BLaER1 (cell line): ENCODE measurements around the gene EPAS1.

ENCODE experiments used
- H3K27ac ChIP-seq: shearing (Covaris generic); formaldehyde crosslinking; 2 replicates; pipeline ENCODE4 v1.8.1; 2022
- H3K27me3 ChIP-seq: shearing (Covaris generic); formaldehyde crosslinking; 2 replicates; pipeline ENCODE4 v1.8.1; 2022
- H3K36me3 ChIP-seq: shearing (Covaris generic); formaldehyde crosslinking; 2 replicates; pipeline ENCODE4 v1.8.1; 2022
- H3K4me1 ChIP-seq: shearing (Covaris generic); formaldehyde crosslinking; 2 replicates; pipeline ENCODE4 v1.8.1; 2022
- H3K4me2 ChIP-seq: shearing (Covaris generic); formaldehyde crosslinking; 2 replicates; pipeline ENCODE4 v1.8.1; 2022
- H3K4me3 ChIP-seq: shearing (Covaris generic); formaldehyde crosslinking; 2 replicates; pipeline ENCODE4 v1.8.1; 2022
- H3K9ac ChIP-seq: shearing (Covaris generic); formaldehyde crosslinking; 2 replicates; pipeline ENCODE4 v1.8.1; 2022
- H3K9me3 ChIP-seq: shearing (Covaris generic); formaldehyde crosslinking; 2 replicates; pipeline ENCODE4 v1.8.1; 2022
- H4K20me1 ChIP-seq: shearing (Covaris generic); formaldehyde crosslinking; 2 replicates; pipeline ENCODE4 v1.8.1; 2022
- Cebpa-rat ChIP-seq: shearing (Covaris generic); IDR thresholded peaks from 2 replicates; pipeline ENCODE4 v1.8.1; 2022

EPAS1 gene

GRCh38 chr2:46298522-46299353 lies 1.5 kb downstream of the EPAS1 start:
- no peaks in the 10 kb centered on the region for H3K9me3 ChIP-seq
- peak overlapping the region; percentile 57 for H3K9ac ChIP-seq
- H3K4me3 ChIP-seq: peak overlapping the region; percentile 74
- H3K27me3 ChIP-seq: peaks cover 82% of the 10 kb centered on the region
- H3K36me3 ChIP-seq: no peaks in the 10 kb centered on the region
- TF ChIP-seq Cebpa-rat: no peak
- H3K4me2 ChIP-seq: peak overlapping the region; percentile 99
- no peak overlapping the region for H3K27ac ChIP-seq
- peaks cover 51% of the 10 kb centered on the region for H3K4me1 ChIP-seq
- H4K20me1 ChIP-seq: peaks cover 58% of the 10 kb centered on the region

GRCh38 chr2:46299365-46300263 lies 2.4 kb downstream of the EPAS1 start:
- H3K27ac ChIP-seq: no peak overlapping the region
- TF ChIP-seq Cebpa-rat: no peak
- H3K9ac ChIP-seq: 0 out of 2 replicates have a peak overlapping the region, but pooled peaks have one; percentile 57
- peak overlapping the region; percentile 74 for H3K4me3 ChIP-seq
- peaks cover 63% of the 10 kb centered on the region for H4K20me1 ChIP-seq
- peaks cover 83% of the 10 kb centered on the region for H3K27me3 ChIP-seq
- peak overlapping the region; percentile 99 for H3K4me2 ChIP-seq
- H3K36me3 ChIP-seq: no peaks in the 10 kb centered on the region
- H3K9me3 ChIP-seq: no peaks in the 10 kb centered on the region
- peaks cover 60% of the 10 kb centered on the region for H3K4me1 ChIP-seq

GRCh38 chr2:46300406-46300832 lies 3.2 kb downstream of the EPAS1 start:
- no peaks in the 10 kb centered on the region for H3K36me3 ChIP-seq
- no peak overlapping the region for H3K4me2 ChIP-seq
- peaks cover 79% of the 10 kb centered on the region for H3K27me3 ChIP-seq
- H3K27ac ChIP-seq: no peak overlapping the region
- no peak overlapping the region for H3K4me3 ChIP-seq
- no peak overlapping the region for H3K9ac ChIP-seq
- no peak for TF ChIP-seq Cebpa-rat
- peaks cover 68% of the 10 kb centered on the region for H3K4me1 ChIP-seq
- 0 out of 2 replicates have a peak, but pooled peaks cover 4% of the 10 kb centered on the region for H3K9me3 ChIP-seq
- peaks cover 63% of the 10 kb centered on the region for H4K20me1 ChIP-seq

- H3K36me3 ChIP-seq: no peaks in the 10 kb centered on the region
These were observed 4.9 kb downstream of the EPAS1 start for GRCh38 chr2:46302005-46302695.

GRCh38 chr2:46303233-46303632 lies 6.0 kb downstream of the EPAS1 start:
- TF ChIP-seq Cebpa-rat: no peak
- peaks cover 52% of the 10 kb centered on the region for H3K27me3 ChIP-seq
- H3K4me3 ChIP-seq: no peak overlapping the region
- peaks cover 55% of the 10 kb centered on the region for H4K20me1 ChIP-seq
- H3K9me3 ChIP-seq: 0 out of 2 replicates have a peak, but pooled peaks cover 8% of the 10 kb centered on the region
- H3K4me2 ChIP-seq: peak overlapping the region; percentile 83; the same call in 1 of the 2 replicates
- no peak overlapping the region for H3K27ac ChIP-seq
- H3K9ac ChIP-seq: no peak overlapping the region
- H3K4me1 ChIP-seq: peaks cover 72% of the 10 kb centered on the region
- no peaks in the 10 kb centered on the region for H3K36me3 ChIP-seq

More at GRCh38 chr2:46302005-46302695, 4.9 kb downstream of the EPAS1 start:
- Histone ChIP-seq H3K9me3 (0 out of 2 replicates have a peak, but pooled peaks cover 8% of the 10 kb centered on the region), H3K9ac (no peak overlapping the region), H4K20me1 (peaks cover 63% of the 10 kb centered on the region), H3K4me2 (no peak overlapping the region), H3K4me1 (peaks cover 75% of the 10 kb centered on the region), H3K27me3 (peaks cover 63% of the 10 kb centered on the region), H3K27ac (no peak overlapping the region), H3K4me3 (no peak overlapping the region)
- no peak for TF ChIP-seq Cebpa-rat

- TF ChIP-seq Cebpa-rat: no peak
- Histone ChIP-seq H3K27ac (no peak overlapping the region), H3K4me3 (no peak overlapping the region), H3K9ac (no peak overlapping the region), H3K9me3 (0 out of 2 replicates have a peak, but pooled peaks cover 8% of the 10 kb centered on the region), H3K36me3 (no peaks in the 10 kb centered on the region), H4K20me1 (peaks cover 49% of the 10 kb centered on the region), H3K4me2 (peak overlapping the region; percentile 83), H3K4me1 (peaks cover 66% of the 10 kb centered on the region), H3K27me3 (peaks cover 46% of the 10 kb centered on the region)
These were observed 6.6 kb downstream of the EPAS1 start for GRCh38 chr2:46303822-46304221.

GRCh38 chr2:46304635-46305034 lies 7.4 kb downstream of the EPAS1 start:
- H4K20me1 ChIP-seq: peaks cover 41% of the 10 kb centered on the region
- peaks cover 38% of the 10 kb centered on the region for H3K27me3 ChIP-seq
- no peak for TF ChIP-seq Cebpa-rat
- H3K4me1 ChIP-seq: peaks cover 58% of the 10 kb centered on the region
- no peaks in the 10 kb centered on the region for H3K36me3 ChIP-seq
- no peak overlapping the region for H3K9ac ChIP-seq
- H3K4me3 ChIP-seq: peak overlapping the region; percentile 13; the same call in 1 of the 2 replicates
- no peak overlapping the region for H3K27ac ChIP-seq
- H3K4me2 ChIP-seq: peak overlapping the region; percentile 83
- H3K9me3 ChIP-seq: 0 out of 2 replicates have a peak, but pooled peaks cover 8% of the 10 kb centered on the region

GRCh38 chr2:46305187-46305586 lies 8.0 kb downstream of the EPAS1 start:
- Histone ChIP-seq H3K4me1 (peaks cover 54% of the 10 kb centered on the region), H3K27ac (no peak overlapping the region)

GRCh38 chr2:46305767-46306166 lies 8.6 kb downstream of the EPAS1 start:
- Histone ChIP-seq H4K20me1 (peaks cover 30% of the 10 kb centered on the region), H3K9ac (no peak overlapping the region), H3K9me3 (0 out of 2 replicates have a peak, but pooled peaks cover 8% of the 10 kb centered on the region), H3K36me3 (no peaks in the 10 kb centered on the region), H3K27ac (no peak overlapping the region), H3K27me3 (peaks cover 27% of the 10 kb centered on the region), H3K4me2 (peak overlapping the region; percentile 83), H3K4me1 (peaks cover 54% of the 10 kb centered on the region), H3K4me3 (no peak overlapping the region)
- no peak for TF ChIP-seq Cebpa-rat

More at GRCh38 chr2:46305187-46305586, 8.0 kb downstream of the EPAS1 start:
- peak overlapping the region; percentile 83 for H3K4me2 ChIP-seq
- H3K36me3 ChIP-seq: no peaks in the 10 kb centered on the region
- 0 out of 2 replicates have a peak, but pooled peaks cover 8% of the 10 kb centered on the region for H3K9me3 ChIP-seq
- no peak for TF ChIP-seq Cebpa-rat
- H3K27me3 ChIP-seq: peaks cover 33% of the 10 kb centered on the region
- H4K20me1 ChIP-seq: peaks cover 35% of the 10 kb centered on the region
- no peak overlapping the region; the same call in 1 of the 2 replicates for H3K4me3 ChIP-seq
- no peak overlapping the region for H3K9ac ChIP-seq
